CD1c-positive myeloid dendritic cell (primary cell): Measurements from ENCODE around the gene ERVFRD-1.
"Not testable (repeated sequence)": the region's sequence is repeated elsewhere in the genome, so short reads cannot be mapped to it uniquely, and the experiment has no call there.

Experiments used
- DNase-seq: peaks from one replicate; pipeline ENCODE4 v3.0.0-alpha.2; 2016; ENCODE audit errors: extremely low spot score

ERVFRD-1 gene

GRCh38 chr6:11087141-11087812, 24.2 kb downstream of the ERVFRD-1 start:
- not testable (repeated sequence) for DNase-seq

GRCh38 chr6:11085758-11086435, 25.6 kb downstream of the ERVFRD-1 start:
- no peak for DNase-seq

GRCh38 chr6:11083956-11084355, 27.6 kb downstream of the ERVFRD-1 start:
- DNase-seq = no peak

GRCh38 chr6:11083491-11083890, 28.0 kb downstream of the ERVFRD-1 start:
- no peak for DNase-seq

DNA sequence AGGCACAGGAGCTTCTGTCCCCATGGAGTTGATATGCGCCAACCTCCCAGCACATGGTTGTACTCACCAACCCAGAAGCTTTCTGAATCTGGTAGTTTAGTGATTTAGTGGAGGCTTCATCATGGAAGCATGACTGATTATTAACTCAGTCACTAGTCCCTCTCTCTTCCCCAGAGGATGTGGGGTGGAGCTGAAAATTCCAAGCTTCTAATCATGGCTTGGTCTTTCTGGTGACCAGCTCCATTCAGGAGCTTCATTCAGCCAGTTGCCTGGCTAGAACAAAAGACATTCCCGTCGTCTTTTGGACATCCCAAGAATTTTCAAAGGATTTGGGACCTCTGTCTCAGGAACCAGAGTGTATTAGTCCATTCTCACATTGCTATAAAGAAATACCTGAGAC, 31.2 kb downstream of the ERVFRD-1 start:
- no peak for DNase-seq

DNA sequence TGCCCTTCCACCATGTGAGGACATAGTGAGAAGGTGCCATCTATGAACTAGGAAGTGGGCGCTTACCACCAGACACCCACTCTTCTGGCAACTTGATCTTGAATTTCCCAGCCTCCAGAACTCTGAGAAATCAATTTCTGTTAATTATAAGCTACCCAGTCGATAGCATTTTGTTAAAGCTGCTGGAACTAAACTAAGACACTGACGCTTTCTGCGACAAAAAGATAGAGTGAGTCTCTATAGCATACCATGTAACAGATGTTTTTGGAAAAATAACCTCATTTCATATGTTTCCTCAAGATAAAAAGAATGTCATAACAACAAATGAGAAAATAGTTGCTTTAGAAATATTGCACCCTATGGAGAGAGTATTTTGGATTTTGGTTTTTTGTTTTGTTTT, 33.3 kb downstream of the ERVFRD-1 start:
- no peak for DNase-seq

GRCh38 chr6:11076540-11076939, 35.0 kb downstream of the ERVFRD-1 start:
- no peak for DNase-seq

DNA sequence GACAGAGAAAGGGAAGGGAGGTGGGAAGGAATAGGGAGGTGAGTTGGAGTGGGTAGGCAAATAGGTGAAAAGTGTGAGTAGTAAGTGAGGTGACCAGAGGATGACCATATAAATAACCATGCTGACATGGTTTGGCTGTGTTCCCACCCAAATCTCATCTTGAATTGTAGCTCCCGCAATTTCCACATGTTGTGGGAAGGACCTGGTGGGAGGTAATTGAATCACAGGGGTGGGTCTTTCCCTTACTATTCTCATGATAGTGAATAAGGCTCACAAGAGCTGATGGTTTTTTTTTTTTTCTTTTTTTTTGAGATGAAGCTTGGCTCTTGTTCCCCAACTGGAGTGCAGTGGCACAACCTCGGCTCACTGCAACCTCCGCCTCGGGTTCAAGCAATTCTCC, 39.4 kb downstream of the ERVFRD-1 start:
- DNase-seq = no peak

DNA sequence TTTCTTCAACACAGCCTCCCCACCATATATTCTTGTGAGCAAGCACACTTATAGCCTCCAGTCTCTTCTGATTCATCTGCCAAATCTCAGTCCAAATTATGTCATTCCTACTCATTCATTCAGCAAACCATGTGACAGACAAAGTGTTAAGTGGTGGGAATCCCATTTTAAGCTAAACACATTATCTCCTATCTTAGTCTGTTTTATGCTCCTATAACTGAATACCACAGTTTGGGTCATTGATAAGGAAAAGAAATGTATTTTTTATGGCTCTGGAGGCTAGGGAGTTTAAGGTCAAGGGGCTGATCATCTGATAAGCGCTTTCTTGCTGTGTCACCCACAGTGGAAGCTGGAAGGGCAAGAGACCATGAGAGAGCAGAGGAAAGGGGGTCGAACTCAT, 41.8 kb downstream of the ERVFRD-1 start:
- DNase-seq = no peak

- no peak for DNase-seq
Measured at GRCh38 chr6:11067348-11067747, 44.2 kb downstream of the ERVFRD-1 start.

- DNase-seq = no peak
Measured at GRCh38 chr6:11066505-11067347, 44.8 kb downstream of the ERVFRD-1 start.

DNA sequence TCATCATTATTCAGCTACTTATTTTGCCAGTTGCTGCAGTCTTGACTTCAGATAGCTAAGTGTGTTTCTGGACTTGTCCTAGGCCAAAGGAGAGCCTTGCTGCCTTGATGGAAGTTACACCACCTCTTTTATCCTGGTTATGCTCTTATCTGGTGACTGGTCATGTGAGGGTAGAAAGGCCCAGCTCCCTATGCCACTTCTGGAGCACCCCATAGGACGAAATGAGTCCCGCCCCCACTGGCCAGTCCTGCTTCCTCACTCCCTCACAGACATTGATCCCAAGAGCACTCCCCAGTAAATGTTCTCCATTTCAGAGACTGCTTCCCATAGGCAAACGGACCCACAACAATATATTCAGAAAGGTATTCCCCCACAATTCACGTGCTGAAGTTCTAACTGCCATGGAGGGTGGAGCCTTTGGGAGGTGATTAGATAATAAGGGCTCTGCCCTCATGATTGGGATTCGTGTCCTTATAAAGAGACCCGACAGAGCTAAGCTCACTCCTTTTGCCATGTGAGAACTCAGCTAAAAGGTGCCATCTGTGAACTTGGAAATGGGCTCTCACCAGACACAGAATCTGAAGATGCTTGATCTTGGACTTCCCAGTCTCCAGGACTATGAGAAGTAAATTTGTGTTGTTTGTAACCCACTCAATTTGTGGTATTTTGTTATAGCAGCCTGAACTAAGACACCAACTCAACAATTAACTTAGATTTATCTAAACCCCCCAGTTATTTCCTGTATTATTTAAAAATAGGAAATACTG, 45.9 kb downstream of the ERVFRD-1 start:
- no peak for DNase-seq

GRCh38 chr6:11064836-11065235, 46.7 kb downstream of the ERVFRD-1 start:
- DNase-seq = no peak

GRCh38 chr6:11062715-11063114, 48.8 kb downstream of the ERVFRD-1 start:
- DNase-seq = no peak

GRCh38 chr6:11062083-11062482, 49.4 kb downstream of the ERVFRD-1 start:
- DNase-seq = no peak

DNA sequence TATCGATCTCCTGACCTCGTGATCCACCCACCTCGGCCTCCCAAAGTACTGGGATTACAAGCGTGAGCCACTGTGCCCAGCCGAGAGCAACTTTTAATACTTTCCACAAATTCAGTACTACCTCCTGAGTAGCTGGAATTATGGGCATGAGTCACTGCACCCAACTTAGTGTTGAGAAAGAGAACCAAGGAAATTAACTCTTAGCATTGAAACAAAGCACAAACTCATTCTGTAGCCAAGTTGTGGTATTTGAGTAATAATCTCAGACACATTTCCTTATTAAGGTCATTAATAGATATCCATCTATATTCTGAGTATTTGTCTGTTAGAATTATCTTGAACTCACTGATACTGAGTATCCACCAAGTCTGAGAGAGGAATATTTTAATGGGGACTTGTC, 53.1 kb downstream of the ERVFRD-1 start:
- no peak for DNase-seq

- DNase-seq = no peak
Measured at GRCh38 chr6:11056871-11057270, 54.7 kb downstream of the ERVFRD-1 start.

DNA sequence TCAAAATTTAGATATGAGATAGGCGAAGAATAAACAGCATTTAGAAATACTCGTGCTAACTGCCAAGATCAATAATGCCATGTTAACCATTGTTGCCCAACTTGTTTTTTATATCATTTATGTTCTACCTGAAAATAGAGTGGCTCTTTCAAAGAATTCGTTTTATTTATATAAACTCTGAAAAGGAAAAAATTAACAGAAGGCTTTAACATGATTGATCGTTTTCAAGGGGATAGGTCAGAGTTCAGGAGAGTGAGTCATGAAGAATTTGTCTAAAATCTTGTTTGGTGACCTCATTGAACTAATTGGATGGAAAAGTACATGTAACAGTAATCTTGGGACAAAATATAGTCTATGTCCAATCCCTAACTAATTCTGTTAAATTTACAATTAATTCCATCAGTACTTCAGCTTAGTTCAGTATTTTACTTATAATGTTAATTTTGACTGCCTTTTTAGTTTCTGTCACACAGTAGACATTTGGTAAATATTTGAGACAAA, 56.3 kb downstream of the ERVFRD-1 start:
- DNase-seq = no peak

DNA sequence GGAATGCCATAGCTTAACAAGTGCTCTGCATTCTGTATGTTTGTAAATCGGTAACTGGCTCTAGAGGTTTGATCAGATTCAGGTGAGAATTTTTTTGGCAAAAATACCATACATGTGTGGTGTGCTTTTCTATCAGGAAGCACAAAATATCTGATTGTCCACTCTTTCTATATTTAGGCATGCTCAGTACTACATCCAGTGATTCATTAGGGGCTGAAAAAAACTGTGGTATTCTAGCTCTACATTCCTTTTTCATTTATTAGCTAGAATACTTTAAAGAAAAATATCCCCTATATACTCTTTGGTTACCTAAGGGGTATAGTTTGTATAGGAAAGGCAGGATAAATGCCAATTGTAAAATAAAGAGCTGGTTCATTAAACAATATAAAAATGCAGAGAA, 56.8 kb downstream of the ERVFRD-1 start:
- DNase-seq = no peak

GRCh38 chr6:11053307-11053706, 58.2 kb downstream of the ERVFRD-1 start:
- DNase-seq = no peak
